GM12892 (cell line): ENCODE results near the gene SYK.

Source experiments
- POLR2A ChIP-seq: IDR thresholded peaks from 2 replicates; pipeline ENCODE4 v1.6.1; 2011; ENCODE audit warnings: low read depth, low read length, control low read depth
- POLR2AphosphoS5 ChIP-seq: IDR thresholded peaks from 2 replicates; pipeline ENCODE4 v1.6.1; 2011; ENCODE audit warnings: low read depth, low read length, control low read depth
- TAF1 ChIP-seq: IDR thresholded peaks from 2 replicates; pipeline ENCODE4 v1.6.1; 2011; ENCODE audit warnings: low read depth, mild to moderate bottlenecking, control low read depth, low read length, borderline replicate concordance

DNA sequence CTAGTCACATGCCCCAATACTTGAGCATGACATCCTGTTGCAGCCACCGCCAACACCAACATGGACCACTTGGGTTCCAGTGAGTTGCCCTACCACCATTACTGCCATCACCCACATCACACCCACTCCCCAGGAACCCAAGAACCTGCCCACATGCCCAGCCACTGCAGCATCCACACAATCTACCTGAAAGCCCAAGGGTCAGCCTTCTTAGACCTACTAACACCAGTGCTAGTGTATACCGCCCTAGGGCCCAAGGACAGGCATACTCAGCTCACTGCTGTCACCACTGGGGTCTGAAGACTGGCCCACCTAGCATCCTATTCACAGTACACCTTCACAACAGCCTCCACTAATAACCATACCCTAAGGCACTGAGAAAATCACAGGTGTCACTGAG is 82.0 kb downstream of the SYK start:
- TF ChIP-seq POLR2AphosphoS5 (no peak), TAF1 (no peak), POLR2A (no peak)
